Frontal cortex (tissue), 4 donors: ENCODE results near the gene XIRP1. TPM values are rescaled to one million over a fixed set of nuclear protein-coding genes. Genes with fewer than 3 reads are reported as not detected.
"Not testable (repeated sequence)": the region's sequence is repeated elsewhere in the genome, so short reads cannot be mapped to it uniquely, and the experiment has no call there.

ENCODE experiments used
- DNase-seq, 2 donors: peaks; one replicate each; pipeline ENCODE4 v3.0.0; 2012; ENCODE audit warnings: low spot score in 2 of 2
- FAIRE-seq: peaks from 2 replicates; lab custom pipeline; 2012; peaks lifted over from hg19 to GRCh38; lab: Jason Lieb, UNC
- total RNA-seq: library from RNA; depleted of rRNA; stranded (reverse); fragments of >200 nt; gene quantifications from one replicate; pipeline ENCODE4 v1.2.3, GENCODE V29; 2014
- donor health status: control.
- donor health status: control.
- donor health status: control.

The XIRP1 gene
- total RNA-seq, 1 donor from 2014 or later, result not detected

GRCh38 chr3:39173318-39174125 lies 18.9 kb downstream of the XIRP1 start:
- DNase-seq, result no peak
- no peak for FAIRE-seq

DNA sequence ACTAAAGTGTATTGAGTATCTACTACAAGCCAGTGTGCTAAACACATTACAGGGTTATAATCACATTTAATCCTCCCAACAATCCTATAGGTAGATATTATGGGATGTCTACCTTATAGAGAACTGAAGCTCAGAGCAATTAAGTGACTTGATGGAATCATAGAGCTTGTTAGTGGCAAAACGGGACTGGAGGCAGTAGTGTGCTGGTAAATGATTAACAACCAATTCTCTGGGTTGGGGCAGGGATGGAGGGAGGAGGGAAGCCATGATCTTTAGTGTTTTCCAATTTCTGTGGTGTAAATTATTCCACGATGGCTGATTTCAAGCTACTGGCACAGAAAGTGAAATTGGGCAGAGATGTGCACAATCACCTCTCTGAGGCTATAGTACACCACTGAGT lies 20.5 kb downstream of the XIRP1 start:
- DNase-seq (no peak), FAIRE-seq (no peak)

DNA sequence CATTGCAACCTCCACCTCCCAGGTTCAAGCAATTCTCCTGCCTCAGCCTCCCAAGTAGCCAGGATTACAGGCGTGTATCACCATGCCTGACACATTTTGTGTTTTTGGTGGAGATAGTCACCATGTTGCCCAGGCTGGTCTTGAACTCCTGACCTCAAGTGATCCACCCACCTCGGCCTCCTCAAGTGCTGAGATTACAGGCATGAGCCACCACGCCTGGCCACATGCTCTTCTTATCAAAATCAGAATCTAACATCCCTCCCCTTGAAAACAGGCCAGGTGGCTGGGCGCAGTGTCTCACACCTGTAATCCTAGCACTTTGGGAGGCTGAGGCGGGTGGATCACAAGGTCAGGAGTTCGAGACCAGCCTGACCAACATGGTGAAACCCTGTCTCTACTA lies 21.5 kb downstream of the XIRP1 start:
- DNase-seq, FAIRE-seq: not testable (repeated sequence)

DNA sequence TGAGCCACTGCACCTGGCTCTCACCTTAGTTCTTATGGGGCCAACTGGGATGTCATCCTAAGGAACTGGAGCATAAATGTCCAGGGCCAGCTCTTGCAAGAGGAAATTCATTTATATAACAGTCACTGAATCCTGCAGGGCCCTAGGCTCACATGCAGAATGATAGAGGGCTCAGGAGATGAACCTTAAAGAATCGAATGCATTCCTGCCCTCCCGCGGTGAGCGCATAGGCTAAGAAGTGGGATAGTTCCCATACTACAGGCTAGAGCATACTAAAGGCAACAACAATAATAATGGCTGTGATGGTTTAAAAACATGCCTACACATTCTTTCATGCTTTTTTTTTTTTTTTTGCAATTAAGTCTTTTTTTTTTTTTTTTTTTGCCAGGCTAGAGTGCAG lies 21.9 kb downstream of the XIRP1 start:
- DNase-seq (no peak), FAIRE-seq (no peak)

DNA sequence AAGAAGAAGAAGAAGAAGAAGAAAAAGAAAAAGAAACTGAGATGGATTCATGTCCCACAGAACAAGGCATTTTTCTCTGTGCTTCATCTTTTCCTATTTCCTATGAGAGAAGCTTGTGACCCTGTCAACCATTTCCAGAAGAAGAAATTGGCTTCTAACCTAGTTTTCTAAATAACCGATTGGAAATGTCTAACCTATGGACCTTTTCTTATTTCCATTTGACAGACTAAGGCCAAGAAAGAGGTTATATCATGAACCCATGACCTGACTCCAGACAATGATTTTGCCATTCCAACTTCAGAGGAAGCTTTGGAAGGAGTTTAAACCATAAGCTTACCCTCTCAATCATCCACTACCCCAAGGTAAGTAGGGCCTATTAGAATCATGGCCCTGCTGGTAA lies 22.7 kb downstream of the XIRP1 start:
- FAIRE-seq (no peak), DNase-seq (no peak)

DNA sequence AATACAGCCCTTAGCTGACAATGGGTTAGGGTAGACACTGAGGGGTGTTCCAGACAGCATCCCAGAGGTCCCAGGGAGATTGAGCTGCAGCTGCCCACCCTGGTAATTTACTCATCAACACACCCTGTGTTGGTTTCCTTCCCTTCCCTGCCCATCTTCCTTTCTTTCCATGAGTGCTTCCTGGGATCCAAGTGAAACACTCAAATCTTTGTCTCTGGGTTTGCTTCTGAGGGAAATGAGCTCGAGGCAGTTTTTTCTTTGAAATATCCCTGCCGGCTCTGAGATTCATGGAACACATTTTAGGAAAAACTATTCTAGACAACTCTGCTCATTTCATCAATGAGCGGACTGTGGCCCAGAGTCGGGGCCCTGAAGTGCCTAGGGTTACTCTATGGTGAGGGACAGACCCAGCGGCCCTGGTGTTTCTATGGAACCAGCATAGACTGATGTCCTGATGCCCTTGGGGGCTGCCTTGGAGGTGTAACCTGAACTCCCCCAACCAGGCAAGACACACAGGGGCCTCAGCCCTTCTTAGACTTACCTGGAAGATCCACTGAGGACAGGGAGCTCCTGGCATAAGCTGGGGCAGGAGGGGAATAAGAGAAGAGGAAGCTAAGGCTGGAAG lies 24.1 kb downstream of the XIRP1 start:
- DNase-seq (no peak), FAIRE-seq (no peak)

DNA sequence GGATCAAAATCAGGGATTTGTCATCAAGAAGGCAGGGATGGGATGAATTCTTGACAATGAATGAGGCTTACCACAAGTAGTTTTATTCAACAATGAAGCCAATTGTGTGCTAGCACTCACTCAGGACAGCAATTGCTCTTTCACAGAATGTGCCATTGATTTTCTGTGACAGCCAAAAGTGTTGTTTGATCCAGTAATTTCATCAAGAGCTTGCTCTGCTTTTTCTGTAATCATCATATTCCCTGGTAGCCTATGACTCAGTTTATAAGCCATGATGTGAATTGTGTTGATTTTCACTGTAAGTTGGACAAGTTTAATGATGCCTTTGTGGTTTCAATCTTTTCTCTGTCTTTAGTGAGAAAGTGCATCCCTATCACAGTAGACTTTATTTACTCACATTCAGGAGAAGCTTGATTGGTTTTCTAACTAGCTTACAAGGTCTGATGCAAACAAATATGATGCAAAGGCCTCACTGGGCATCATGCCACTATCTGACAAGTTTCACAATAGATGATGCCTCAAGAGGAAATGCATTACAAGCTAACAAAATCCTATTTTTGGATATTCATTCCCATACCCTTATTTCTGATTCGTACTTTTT lies 25.4 kb downstream of the XIRP1 start:
- FAIRE-seq (no peak), DNase-seq (no peak)

DNA sequence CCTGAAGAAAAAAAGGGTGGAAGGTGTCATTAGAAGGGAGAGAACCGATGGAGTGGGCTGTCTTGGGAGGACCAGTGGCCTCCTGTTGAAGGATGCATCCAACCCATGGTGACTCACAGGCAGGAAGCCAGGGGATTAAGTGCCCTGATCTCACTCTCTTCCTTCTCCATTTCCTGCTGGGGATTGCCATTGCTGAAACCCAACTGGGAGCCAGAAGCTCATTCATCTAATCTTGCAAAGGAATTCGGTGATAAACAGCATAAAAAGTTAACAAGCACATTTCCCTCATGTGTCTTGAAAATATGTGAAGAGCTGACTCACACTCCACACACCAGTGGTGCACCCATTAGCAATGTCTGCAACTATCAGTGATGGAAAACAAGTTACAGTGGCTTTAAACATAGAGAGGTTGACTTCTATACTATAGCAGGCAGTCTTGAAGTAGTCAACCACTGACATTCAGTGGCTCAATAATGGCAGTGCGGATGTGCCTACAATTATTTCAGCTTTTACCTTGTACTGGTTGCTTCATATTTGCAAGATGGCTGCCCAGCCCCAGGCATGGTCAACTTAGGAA lies 26.2 kb downstream of the XIRP1 start:
- DNase-seq (no peak), FAIRE-seq (no peak)

DNA sequence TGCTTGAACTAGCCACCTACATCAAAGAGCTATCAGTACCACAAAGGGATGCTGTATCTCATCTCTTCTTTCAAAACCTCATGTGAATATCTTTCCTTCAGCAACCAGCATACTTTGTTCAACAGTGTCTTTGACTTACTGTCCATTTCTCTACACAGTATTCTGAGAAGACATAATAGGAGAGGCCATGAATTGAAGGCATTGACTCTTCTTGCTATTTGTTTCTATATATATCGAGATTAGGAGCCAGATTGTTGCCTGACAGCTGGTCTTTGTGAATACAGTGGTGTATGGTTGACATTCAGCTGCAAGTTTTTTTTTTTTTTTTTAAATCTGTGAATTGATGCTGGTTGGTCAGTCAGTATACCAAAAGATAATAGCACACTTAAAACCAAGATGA lies 26.9 kb downstream of the XIRP1 start:
- FAIRE-seq (no peak), DNase-seq (no peak)

DNA sequence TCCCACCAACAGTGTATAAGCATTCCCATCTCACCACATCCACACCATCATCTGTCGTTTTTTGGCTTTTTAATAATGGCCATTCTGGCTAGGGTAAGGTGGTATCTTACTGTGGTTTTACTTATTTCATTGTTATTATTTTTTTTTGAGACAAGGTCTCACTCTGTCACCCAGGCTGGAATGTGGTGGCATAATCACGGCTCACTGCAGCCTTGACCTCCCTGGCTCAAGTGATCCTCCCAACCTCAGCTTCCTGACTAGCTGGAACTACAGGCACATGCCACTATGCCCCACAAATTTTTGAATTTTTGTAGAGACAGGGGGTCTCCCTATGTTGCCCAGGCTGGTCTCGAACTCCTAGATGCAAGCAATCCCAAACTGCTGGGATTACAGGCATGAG lies 28.0 kb downstream of the XIRP1 start:
- FAIRE-seq, result no peak
- DNase-seq, result no peak

GRCh38 chr3:39158148-39158715 lies 34.2 kb downstream of the XIRP1 start:
- FAIRE-seq, result no peak
- DNase-seq, result no peak

DNA sequence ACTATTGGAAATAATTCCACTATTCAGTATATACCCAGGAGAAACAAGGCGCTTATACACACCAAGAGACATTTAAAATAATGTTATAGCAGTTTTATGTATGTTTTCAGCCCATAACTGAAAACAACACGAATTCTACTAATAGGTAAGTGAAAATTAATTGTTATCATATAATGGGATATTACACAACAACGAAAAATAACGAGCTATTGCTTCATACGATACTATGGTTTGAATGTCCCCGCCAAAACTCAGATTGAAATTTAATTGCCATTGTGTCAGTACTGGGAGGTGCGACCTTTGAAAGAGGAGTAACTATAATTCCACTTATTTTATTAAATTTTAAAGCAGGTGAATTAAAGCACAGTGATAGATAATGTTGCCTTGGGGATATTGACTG lies 35.0 kb downstream of the XIRP1 start:
- FAIRE-seq (no peak), DNase-seq (no peak)

DNA sequence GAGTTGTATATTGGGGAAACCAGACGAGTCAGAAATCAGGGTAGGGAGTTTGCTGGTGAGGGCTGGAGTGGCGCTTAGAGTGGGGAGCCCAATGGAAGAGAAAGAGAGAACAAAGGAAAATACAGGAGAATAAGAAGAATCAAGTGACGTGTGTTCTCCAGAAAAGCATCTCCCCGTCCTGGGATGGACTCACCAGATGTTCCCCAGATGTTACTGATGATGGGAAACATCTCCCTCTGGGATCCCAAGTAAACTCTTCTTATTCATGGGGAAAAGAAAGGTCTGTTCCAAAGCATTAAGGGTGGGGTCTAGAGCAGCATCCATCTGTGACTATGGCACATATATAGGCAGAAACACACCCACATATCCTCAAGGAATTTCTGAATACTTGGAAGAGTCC lies 36.0 kb downstream of the XIRP1 start:
- DNase-seq (no peak), FAIRE-seq (no peak)

DNA sequence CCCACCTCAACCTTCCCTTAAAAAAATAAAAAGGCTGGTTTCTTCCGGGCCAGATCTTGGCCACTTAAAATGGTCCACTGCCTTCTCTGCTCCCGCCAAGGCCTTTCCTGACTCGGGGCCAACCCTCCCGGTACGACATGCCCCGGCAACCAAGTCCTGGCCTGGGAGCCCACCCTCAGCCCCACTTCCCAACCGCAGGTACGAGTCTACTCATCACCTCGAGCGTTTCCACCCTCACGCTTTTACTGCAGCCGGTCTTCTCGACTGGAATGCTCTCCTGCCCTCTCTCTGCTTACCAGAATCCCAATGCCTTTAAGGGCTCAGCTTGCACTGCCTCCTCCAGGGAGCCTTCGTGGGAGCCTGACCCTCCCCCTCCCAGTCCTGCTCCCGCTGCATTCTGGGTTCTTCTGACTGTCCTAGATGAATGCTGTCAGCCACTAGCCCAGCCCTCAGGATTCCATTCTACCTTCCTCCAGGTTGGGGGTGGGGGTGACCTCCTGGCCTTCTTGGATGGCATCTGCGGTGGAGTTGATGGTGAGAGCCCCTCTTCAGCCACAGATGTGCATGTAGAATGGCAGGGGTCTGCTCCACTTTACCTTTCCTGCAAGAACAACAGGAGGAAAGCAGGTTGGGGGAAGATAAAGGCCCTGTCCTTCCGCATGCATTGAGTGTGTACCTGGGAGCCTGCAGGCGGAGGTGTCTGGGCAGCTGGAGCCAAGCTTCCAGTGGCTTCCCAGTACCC lies 37.9 kb downstream of the XIRP1 start:
- FAIRE-seq, result no peak
- DNase-seq, result no peak

- FAIRE-seq, result no peak
- no peak for DNase-seq
These were observed 38.5 kb downstream of the XIRP1 start for GRCh38 chr3:39153977-39154279.

GRCh38 chr3:39150803-39151631 lies 41.4 kb downstream of the XIRP1 start:
- peak; percentile 48 to 63 for DNase-seq
- FAIRE-seq, result no peak

DNA sequence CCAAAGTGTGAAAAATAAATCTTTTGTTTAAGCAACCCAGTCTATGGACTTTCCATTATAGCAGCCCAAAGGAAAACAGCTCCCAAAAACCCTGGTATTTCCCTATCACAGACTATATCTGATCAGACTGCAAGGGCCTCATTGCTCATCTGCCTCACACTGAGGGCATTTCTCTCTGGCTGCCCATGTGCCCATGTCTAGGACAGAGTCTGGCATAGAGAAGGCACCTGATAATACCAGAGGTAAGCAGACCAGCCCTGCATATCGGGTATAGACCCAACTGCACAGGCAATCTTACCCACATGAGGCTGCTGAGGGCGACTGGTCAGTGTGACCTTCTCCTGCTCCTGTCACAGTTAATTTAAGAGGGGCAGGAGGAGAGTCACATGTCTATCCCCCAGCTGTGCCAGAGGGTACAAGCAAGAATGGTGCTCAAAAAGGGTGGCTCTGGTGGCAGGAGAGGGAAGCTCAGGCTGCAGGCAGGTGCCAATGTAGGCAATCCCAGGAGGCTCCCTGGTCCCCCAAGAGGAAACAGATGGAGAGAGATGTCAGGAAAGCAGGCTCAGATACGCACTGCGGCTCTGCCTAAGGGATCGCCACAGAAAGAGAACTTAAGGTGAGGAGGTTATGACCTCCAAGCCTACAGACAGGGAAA lies 42.1 kb downstream of the XIRP1 start:
- no peak for FAIRE-seq
- DNase-seq, result no peak

DNA sequence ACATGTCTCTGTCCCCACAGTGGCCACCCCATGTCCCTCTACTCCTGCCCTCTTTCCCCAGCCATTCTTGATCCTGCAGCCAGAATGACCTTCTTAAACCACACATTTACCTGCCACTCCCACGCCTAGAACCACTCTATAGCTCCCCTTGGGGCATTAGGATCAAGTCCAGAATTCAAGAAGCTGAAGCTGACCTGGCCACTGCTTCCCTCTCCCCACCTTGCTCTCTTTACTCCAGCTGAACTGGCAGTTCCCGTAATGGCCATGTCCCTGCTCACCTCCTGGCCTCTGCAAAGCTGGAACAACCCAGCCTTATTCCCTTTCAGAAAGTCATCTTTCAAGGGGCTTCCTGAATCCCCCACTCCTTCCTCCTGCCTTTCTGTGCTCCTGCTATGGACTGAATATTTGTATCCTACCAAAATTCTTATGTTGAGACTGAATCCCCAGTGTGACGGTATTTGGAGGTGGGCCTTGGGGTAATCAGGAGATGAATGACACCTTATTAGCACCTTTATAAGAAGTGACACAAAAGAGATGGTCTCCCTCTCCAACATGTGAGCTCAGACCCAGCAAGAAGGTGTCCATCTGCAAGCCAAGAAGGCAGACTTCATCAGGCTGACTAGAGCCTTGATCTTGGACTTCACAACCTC lies 42.8 kb downstream of the XIRP1 start:
- DNase-seq, result no peak
- no peak for FAIRE-seq
